Measurements from ENCODE around the gene JUNB.
A peak's percentile ranks its signal among the peaks of the same experiment; 100 is the strongest.
"Not testable (repeated sequence)": the region's sequence is repeated elsewhere in the genome, so short reads cannot be mapped to it uniquely, and the experiment has no call there.

JUNB gene

GRCh38 chr19:12793290-12794195, 2.3 kb downstream of the JUNB start:
- TF ChIP-seq, protein P1, sequence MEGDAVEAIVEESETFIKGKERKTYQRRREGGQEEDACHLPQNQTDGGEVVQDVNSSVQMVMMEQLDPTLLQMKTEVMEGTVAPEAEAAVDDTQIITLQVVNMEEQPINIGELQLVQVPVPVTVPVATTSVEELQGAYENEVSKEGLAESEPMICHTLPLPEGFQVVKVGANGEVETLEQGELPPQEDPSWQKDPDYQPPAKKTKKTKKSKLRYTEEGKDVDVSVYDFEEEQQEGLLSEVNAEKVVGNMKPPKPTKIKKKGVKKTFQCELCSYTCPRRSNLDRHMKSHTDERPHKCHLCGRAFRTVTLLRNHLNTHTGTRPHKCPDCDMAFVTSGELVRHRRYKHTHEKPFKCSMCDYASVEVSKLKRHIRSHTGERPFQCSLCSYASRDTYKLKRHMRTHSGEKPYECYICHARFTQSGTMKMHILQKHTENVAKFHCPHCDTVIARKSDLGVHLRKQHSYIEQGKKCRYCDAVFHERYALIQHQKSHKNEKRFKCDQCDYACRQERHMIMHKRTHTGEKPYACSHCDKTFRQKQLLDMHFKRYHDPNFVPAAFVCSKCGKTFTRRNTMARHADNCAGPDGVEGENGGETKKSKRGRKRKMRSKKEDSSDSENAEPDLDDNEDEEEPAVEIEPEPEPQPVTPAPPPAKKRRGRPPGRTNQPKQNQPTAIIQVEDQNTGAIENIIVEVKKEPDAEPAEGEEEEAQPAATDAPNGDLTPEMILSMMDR (IDR thresholded peaks at IDR 0.05; ENCODE audit: low read depth, low read length, missing control alignments): no peak
- DNase-seq (ENCODE audit: low read depth): no peak
- H3K4me3 ChIP-seq (ENCODE audit: low read depth, low read length): peak overlapping the region; percentile 89

GRCh38 chr19:12794196-12794941, 3.1 kb downstream of the JUNB start:
- TF ChIP-seq, protein P1 (IDR thresholded peaks at IDR 0.05; ENCODE audit: low read depth, low read length, missing control alignments): no peak
- DNase-seq (ENCODE audit: low read depth): no peak
- peak overlapping the region; percentile 89 for H3K4me3 ChIP-seq (ENCODE audit: low read depth, low read length)

DNA sequence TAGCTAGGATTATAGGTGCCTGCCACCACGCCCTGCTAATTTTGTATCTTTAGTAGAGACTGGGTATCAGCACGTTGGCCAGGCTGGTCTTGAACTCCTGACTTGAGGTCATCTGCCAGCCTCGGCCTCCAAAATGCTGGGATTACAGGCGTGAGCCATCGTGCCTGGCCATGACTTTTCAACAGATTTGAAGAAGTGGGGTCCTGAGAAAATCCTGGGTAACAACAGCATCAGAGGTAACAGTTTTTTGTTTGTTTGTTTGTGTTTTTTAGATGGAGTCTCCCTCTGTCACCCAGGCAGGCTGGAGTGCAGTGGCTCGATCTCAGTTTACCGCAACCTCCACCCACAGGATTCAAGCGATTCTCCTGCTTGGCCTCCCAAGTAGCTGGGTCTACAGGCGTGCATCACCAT, 3.7 kb downstream of the JUNB start:
- DNase-seq (ENCODE audit: low read depth): no peak
- TF ChIP-seq, protein P1 (IDR thresholded peaks at IDR 0.05; ENCODE audit: low read depth, low read length, missing control alignments): no peak
- no peak overlapping the region for H3K4me3 ChIP-seq (ENCODE audit: low read depth, low read length)

GRCh38 chr19:12796146-12797071, 5.1 kb downstream of the JUNB start:
- TF ChIP-seq, protein P1 (IDR thresholded peaks at IDR 0.05; ENCODE audit: low read depth, low read length, missing control alignments): peak; percentile 99
- DNase-seq (ENCODE audit: low read depth): no peak
- no peak overlapping the region for H3K4me3 ChIP-seq (ENCODE audit: low read depth, low read length)

GRCh38 chr19:12797141-12797587, 5.9 kb downstream of the JUNB start:
- TF ChIP-seq, protein P1 (IDR thresholded peaks at IDR 0.05; ENCODE audit: low read depth, low read length, missing control alignments): no peak
- no peak for DNase-seq (ENCODE audit: low read depth)
- no peak overlapping the region for H3K4me3 ChIP-seq (ENCODE audit: low read depth, low read length)

- not testable (repeated sequence) for DNase-seq (ENCODE audit: low read depth); H3K4me3 ChIP-seq (ENCODE audit: low read depth, low read length)
These were observed 6.3 kb downstream of the JUNB start for GRCh38 chr19:12797607-12798006.
